ENCODE results near the gene BHLHA15. TPM values are rescaled to one million over a fixed set of nuclear protein-coding genes. Genes with fewer than 3 reads are reported as not detected.
"Not testable (repeated sequence)": the region's sequence is repeated elsewhere in the genome, so short reads cannot be mapped to it uniquely, and the experiment has no call there.

Gene BHLHA15
- total and polyA plus RNA-seq, 3 donors from 2014 or later, result 0.50 to 2.4 TPM; not detected in 1

DNA sequence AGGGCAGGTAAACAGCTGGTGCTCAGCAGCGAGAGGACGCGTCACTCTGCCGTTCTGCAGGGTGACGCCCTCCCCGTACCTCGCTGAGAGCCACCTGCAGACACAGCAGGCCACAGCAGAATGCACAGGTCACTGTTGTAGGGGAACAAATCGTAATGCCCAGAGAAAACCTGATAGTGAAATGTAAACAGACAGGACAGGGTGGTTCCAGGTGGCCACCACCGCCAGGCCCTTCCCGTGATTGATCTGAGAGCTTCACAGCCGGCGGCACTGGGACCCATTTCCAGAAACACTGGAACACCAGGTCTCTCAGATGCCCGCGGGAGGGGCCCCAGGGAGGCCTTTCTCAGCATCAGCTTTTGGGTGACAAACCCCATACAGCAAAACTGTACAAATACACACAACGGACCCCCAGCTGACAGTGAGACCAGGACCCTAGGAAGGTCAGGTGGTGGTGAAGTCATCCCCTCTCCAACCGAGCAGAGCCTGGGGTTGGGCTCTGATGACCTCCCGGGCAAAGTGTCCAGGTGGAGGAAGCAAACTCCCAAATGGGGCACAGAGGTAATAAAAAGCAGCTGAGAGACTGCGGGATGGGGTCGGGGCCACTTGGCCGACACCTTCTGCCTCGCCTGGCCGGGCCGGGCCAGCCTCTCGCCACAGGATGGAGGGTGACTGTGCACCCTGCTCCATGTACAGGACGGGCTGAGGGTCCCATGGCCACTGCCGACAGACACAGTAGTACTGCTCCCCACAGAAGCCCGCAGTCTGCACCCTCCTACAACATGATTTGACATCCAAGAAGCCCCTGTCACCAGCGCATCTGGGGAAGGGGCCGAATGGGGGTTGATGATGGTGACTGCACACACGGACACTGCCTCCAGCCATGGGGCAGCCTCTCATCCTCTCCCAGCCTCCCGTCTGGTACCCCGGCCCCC is 4.6 kb downstream of the BHLHA15 start:
- H3K9me3 ChIP-seq, result no peaks in the 10 kb centered on the region
- no peak for TF ChIP-seq POLR2A (IDR thresholded peaks at IDR 0.05)
- TF ChIP-seq, protein P1, sequence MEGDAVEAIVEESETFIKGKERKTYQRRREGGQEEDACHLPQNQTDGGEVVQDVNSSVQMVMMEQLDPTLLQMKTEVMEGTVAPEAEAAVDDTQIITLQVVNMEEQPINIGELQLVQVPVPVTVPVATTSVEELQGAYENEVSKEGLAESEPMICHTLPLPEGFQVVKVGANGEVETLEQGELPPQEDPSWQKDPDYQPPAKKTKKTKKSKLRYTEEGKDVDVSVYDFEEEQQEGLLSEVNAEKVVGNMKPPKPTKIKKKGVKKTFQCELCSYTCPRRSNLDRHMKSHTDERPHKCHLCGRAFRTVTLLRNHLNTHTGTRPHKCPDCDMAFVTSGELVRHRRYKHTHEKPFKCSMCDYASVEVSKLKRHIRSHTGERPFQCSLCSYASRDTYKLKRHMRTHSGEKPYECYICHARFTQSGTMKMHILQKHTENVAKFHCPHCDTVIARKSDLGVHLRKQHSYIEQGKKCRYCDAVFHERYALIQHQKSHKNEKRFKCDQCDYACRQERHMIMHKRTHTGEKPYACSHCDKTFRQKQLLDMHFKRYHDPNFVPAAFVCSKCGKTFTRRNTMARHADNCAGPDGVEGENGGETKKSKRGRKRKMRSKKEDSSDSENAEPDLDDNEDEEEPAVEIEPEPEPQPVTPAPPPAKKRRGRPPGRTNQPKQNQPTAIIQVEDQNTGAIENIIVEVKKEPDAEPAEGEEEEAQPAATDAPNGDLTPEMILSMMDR (IDR thresholded peaks at IDR 0.05), result no peak
- no peak overlapping the region for H3K27ac ChIP-seq
- no peaks in the 10 kb centered on the region for H3K36me3 ChIP-seq (ENCODE audit: low read depth, missing control alignments)
- DNase-seq, result no peak
- H3K4me1 ChIP-seq, result no peaks in the 10 kb centered on the region
- no peak overlapping the region for H3K4me3 ChIP-seq
- 92 to 96% methylated on average over 19 to 32 of the region's 32 CpGs for WGBS, 2 donors
- intact Hi-C loops (cut with DNase I; ENCODE audit: low total_unique reads), result no loop called here
- no peaks in the 10 kb centered on the region for H3K27me3 ChIP-seq

DNA sequence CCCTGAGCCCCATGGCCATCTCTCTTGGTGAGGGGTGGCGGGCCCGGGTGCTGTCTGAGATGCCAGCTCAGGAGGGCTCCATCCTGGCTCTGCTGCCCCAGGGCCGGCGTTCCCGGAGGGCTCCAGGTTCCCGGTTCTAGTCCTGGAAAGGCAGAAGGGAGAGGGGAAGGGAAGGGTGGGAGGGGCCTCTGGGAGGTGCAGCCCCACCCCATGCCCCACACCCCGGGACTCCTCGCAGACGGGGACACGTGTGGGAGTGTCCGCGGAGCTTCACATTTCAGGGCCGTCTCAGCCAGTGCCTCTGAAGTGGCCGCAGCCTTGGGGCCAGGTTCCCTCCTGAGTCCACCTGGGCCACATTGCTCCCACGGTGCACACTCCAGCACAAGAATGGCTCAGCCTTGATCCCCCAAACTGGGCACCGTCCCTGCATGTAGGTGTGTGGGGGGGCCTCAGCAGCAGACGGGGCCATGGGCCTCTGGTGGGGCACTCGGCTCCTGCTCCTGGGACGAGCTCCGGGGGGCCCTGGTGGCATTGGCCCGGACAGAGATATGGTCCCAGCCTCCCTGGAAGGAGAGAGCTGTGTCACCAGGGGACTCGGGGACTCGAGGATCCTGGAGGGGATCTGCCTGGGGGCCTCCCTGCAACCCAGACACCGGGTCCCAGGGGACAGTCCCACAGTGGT is 5.8 kb downstream of the BHLHA15 start:
- Histone ChIP-seq H3K4me3 (no peak overlapping the region), H3K4me1 (no peaks in the 10 kb centered on the region), H3K27me3 (no peaks in the 10 kb centered on the region), H3K9me3 (no peaks in the 10 kb centered on the region), H3K27ac (no peak overlapping the region), H3K36me3 (ENCODE audit: low read depth, missing control alignments) (no peaks in the 10 kb centered on the region)
- TF ChIP-seq, protein P1 (IDR thresholded peaks at IDR 0.05), result no peak
- no peak for TF ChIP-seq POLR2A (IDR thresholded peaks at IDR 0.05)
- 78 to 87% methylated on average over 13 to 24 of the region's 24 CpGs for WGBS, 2 donors
- intact Hi-C loops (cut with DNase I; ENCODE audit: low total_unique reads), result no loop called here
- no peak for DNase-seq

DNA sequence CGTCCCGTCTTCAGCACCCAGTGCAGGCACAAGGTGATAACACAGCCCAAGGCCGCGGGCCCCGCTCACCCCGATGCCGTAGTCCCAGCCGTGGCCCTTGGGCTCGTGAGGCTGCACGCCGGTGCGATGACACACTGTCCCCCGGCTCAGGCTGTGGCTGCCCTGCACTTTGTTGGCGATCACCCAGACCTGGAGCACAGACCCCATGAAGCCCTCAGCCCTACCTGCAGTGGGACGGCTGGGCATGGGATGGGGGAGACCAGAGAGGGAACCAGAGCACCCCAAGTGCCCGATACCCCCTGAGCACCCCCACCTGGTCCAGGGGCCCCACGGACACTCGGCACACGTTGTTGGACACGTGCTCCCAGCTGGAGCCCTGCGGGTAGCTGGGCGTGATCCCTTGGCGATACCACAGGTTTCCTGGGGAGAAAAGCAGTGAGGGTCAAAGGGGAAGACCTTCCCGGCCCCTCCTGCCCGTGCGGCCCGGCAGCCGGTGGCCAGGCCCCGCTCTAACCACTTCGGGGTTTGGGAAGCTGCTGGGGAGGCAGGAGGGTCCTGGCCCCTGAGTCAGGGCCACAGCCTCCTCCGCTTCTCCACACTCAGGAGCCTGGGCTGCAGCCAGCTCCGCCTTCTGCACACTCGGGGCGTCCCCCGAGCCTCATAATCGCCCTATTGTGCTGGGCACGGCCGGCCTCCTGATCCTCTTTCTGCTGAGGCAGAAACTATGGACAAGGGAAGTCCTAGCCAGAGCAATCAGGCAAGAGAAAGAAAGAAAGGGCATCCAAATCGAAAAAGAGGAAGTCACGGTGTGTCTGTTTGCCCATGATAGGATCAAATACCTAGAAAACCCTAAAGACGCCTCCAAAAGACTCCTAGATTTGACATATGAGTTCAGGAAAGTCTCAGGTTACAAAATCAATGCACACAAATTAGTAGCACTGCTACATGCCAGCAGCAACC is 6.7 kb downstream of the BHLHA15 start:
- Histone ChIP-seq H3K36me3 (ENCODE audit: low read depth, missing control alignments) (no peaks in the 10 kb centered on the region), H3K9me3 (no peaks in the 10 kb centered on the region), H3K27me3 (no peaks in the 10 kb centered on the region), H3K4me1 (no peaks in the 10 kb centered on the region), H3K27ac (no peak overlapping the region), H3K4me3 (no peak overlapping the region)
- no peak for TF ChIP-seq POLR2A (IDR thresholded peaks at IDR 0.05)
- TF ChIP-seq, protein P1 (IDR thresholded peaks at IDR 0.05), result no peak
- WGBS, 2 donors, result 78 to 79% methylated on average over 14 to 41 of the region's 41 CpGs
- intact Hi-C loops (cut with DNase I; ENCODE audit: low total_unique reads), result no loop called here
- peak; percentile 48 for DNase-seq

DNA sequence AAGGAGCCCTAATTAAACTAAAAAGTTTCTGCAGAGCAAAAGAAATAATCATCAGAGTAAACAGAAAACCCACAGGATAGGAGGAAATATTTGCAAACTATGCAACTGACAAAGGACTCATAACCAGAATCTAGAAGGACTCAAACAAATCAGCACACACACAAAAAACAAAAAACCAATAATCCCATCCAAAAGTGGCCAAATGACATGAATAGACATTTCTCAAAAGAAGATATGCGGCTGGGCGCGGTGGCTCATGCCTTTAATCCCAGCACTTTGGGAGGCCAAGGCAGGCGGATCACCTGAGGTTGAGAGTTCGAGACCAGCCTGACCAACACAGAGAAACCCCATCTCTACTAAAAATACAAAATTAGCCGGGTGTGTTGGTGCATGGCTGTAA is 8.1 kb downstream of the BHLHA15 start:
- H3K36me3 ChIP-seq (ENCODE audit: low read depth, missing control alignments); H3K4me3 ChIP-seq; H3K27ac ChIP-seq; H3K4me1 ChIP-seq; H3K27me3 ChIP-seq; H3K9me3 ChIP-seq; intact Hi-C loops (cut with DNase I; ENCODE audit: low total_unique reads); DNase-seq: not testable (repeated sequence)
- 94 to 95% methylated on average over 6 of the region's 6 CpGs for WGBS, 2 donors
